SKM-1 treated with dmso at 0.1 percent for 144 hours (cell line): ENCODE data around the gene PDPR.
"Not testable (repeated sequence)": the region's sequence is repeated elsewhere in the genome, so short reads cannot be mapped to it uniquely, and the experiment has no call there.

Experiments used
- DNase-seq: peaks from one replicate; lab custom pipeline; 2025; ENCODE audit not compliant: unreplicated experiment; lab: John Stamatoyannopoulos, UW

Gene PDPR

GRCh38 chr16:70127706-70128105 lies 13.6 kb downstream of the PDPR start:
- DNase-seq, result not testable (repeated sequence)

GRCh38 chr16:70128844-70129243 lies 14.7 kb downstream of the PDPR start:
- not testable (repeated sequence) for DNase-seq

- DNase-seq, result not testable (repeated sequence)
Measured at GRCh38 chr16:70135796-70136195, 21.7 kb downstream of the PDPR start.

- not testable (repeated sequence) for DNase-seq
Measured at GRCh38 chr16:70136595-70136994, 22.5 kb downstream of the PDPR start.

- not testable (repeated sequence) for DNase-seq
Measured at GRCh38 chr16:70142739-70143138, 28.6 kb downstream of the PDPR start.

- DNase-seq, result not testable (repeated sequence)
Measured at GRCh38 chr16:70143231-70143895, 29.2 kb downstream of the PDPR start.

- not testable (repeated sequence) for DNase-seq
Measured at GRCh38 chr16:70147853-70148252, 33.7 kb downstream of the PDPR start.

- not testable (repeated sequence) for DNase-seq
Measured at GRCh38 chr16:70148453-70148852, 34.3 kb downstream of the PDPR start.

- DNase-seq, result not testable (repeated sequence)
Measured at GRCh38 chr16:70149296-70149695, 35.2 kb downstream of the PDPR start.

GRCh38 chr16:70151391-70151790 lies 37.3 kb downstream of the PDPR start:
- no peak for DNase-seq

GRCh38 chr16:70151941-70152509 lies 37.9 kb downstream of the PDPR start:
- DNase-seq, result no peak

- no peak for DNase-seq
Measured at GRCh38 chr16:70152578-70153302, 38.6 kb downstream of the PDPR start.

GRCh38 chr16:70154736-70155135 lies 40.6 kb downstream of the PDPR start:
- not testable (repeated sequence) for DNase-seq

- DNase-seq, result no peak
Measured at GRCh38 chr16:70156207-70156978, 42.3 kb downstream of the PDPR start.

GRCh38 chr16:70157105-70157476 lies 43.0 kb downstream of the PDPR start:
- no peak for DNase-seq

- DNase-seq, result no peak
Measured at GRCh38 chr16:70157477-70158260, 43.5 kb downstream of the PDPR start.

GRCh38 chr16:70158261-70158939 lies 44.3 kb downstream of the PDPR start:
- DNase-seq, result no peak

- no peak for DNase-seq
Measured at GRCh38 chr16:70159355-70160348, 45.5 kb downstream of the PDPR start.

GRCh38 chr16:70160388-70160787 lies 46.3 kb downstream of the PDPR start:
- DNase-seq, result no peak
